PFSK-1 (cell line): ENCODE measurements around the gene THUMPD2.

Experiments used
- POLR2AphosphoS5 ChIP-seq: IDR thresholded peaks from 2 replicates; pipeline ENCODE4 v1.6.1; 2012; ENCODE audit warnings: low read depth, mild to moderate bottlenecking, control low read depth, low read length, moderate library complexity
- SIN3A ChIP-seq: IDR thresholded peaks from 2 replicates; pipeline ENCODE4 v1.6.1; 2012; ENCODE audit warnings: mild to moderate bottlenecking, low read length, moderate library complexity, borderline replicate concordance; ENCODE audit not compliant: insufficient read depth
- TF ChIP-seq, protein P1 (sequence below), 2 experiments: IDR thresholded peaks; 2 replicates each; pipeline versions ENCODE4 v1.6.1 to v1.8.0; 2011 to 2012; ENCODE audit warnings: low read depth in 2 of 2, low read length in 2 of 2, control low read depth in 1 of 2, inconsistent platforms in 1 of 2, mild to moderate bottlenecking in 1 of 2, moderate library complexity in 1 of 2; ENCODE audit not compliant: insufficient read depth in 1 of 2

DNA sequence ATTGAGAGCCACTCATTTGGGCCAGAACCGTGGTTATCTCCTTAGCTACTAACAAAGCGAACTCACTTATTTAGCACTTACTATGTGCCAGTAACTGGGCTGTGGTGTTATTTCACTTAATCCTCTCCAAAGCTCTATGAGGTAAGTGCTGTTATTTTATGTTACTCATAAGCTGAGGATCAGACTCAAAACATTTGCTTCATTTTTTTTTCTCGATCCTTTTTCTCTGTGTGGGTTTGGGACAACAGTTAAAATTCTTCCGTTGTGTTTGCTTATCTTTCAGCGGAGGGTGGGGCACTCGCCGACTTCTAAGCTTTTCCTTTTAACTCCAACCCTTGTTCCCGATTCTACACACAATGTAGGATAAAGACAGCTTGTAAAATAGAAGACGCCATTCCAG lies 60.6 kb downstream of the THUMPD2 start:
- TF ChIP-seq, protein P1, sequence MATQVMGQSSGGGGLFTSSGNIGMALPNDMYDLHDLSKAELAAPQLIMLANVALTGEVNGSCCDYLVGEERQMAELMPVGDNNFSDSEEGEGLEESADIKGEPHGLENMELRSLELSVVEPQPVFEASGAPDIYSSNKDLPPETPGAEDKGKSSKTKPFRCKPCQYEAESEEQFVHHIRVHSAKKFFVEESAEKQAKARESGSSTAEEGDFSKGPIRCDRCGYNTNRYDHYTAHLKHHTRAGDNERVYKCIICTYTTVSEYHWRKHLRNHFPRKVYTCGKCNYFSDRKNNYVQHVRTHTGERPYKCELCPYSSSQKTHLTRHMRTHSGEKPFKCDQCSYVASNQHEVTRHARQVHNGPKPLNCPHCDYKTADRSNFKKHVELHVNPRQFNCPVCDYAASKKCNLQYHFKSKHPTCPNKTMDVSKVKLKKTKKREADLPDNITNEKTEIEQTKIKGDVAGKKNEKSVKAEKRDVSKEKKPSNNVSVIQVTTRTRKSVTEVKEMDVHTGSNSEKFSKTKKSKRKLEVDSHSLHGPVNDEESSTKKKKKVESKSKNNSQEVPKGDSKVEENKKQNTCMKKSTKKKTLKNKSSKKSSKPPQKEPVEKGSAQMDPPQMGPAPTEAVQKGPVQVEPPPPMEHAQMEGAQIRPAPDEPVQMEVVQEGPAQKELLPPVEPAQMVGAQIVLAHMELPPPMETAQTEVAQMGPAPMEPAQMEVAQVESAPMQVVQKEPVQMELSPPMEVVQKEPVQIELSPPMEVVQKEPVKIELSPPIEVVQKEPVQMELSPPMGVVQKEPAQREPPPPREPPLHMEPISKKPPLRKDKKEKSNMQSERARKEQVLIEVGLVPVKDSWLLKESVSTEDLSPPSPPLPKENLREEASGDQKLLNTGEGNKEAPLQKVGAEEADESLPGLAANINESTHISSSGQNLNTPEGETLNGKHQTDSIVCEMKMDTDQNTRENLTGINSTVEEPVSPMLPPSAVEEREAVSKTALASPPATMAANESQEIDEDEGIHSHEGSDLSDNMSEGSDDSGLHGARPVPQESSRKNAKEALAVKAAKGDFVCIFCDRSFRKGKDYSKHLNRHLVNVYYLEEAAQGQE (IDR thresholded peaks at IDR 0.05; ENCODE audit: insufficient read depth in 1 of 2, low read depth in 2 of 2, low read length in 2 of 2), result no peak
- TF ChIP-seq POLR2AphosphoS5 (no peak), SIN3A (no peak)
